HG03442 (cell line): ENCODE data around the gene PORCN.
"Not testable (repeated sequence)": the region's sequence is repeated elsewhere in the genome, so short reads cannot be mapped to it uniquely, and the experiment has no call there.

Source experiments
- ATAC-seq: cut with Tn5 transposase; IDR thresholded peaks from one replicate; pipeline ENCODE4 v1.9.1; 2021; ENCODE audit warnings: mild to moderate bottlenecking, moderate library complexity; ENCODE audit not compliant: unreplicated experiment

Gene PORCN

GRCh38 chrX:48538641-48539344 lies 30.0 kb downstream of the PORCN start:
- ATAC-seq: no peak

- peak; percentile 75 for ATAC-seq
Observed at GRCh38 chrX:48539345-48540027, 30.7 kb downstream of the PORCN start, which contains the start of gene TBC1D25. Gene TBC1D25, plus strand, starts transcription at chrX:48539714. Its CDS starts 84 bp downstream, at chrX:48539798.

DNA sequence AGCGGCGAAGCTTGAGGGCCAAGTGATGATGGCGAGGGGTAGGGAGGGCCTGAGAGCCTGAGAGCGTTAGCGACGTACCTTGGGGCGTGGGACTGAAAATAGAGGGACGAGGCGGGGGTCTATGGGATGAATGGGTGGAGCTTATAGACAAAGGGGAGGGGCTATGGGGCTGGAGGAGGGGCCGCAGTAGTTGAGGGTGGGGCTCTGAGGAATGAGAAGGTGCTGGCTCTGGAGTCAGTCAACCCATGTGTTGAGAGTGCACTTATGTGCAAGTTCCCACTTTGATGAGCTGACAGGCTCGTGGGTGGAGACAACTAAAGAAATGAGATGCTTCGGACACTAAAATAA lies 31.2 kb downstream of the PORCN start:
- peak; percentile 34 for ATAC-seq

DNA sequence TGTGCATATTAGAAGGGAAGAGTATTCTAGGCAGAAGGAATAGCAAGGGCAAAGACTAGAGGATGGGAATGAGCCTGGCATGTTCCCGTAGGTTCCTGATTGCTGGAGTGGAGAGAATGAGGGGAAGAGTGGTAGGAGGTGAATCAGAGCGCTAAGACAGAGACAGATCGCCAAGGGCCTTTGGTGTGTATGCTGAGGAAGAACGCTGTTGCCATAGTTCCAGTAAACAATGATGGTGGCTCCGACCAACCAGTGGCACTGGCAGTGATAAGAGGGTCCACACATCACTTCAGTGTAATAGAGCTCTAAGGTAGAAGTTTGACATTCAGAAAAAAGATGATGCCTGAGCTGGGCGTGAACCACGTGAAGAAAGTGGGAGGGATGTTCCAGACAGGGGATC lies 31.7 kb downstream of the PORCN start:
- ATAC-seq: no peak

GRCh38 chrX:48541140-48541814 lies 32.5 kb downstream of the PORCN start:
- ATAC-seq: no peak

DNA sequence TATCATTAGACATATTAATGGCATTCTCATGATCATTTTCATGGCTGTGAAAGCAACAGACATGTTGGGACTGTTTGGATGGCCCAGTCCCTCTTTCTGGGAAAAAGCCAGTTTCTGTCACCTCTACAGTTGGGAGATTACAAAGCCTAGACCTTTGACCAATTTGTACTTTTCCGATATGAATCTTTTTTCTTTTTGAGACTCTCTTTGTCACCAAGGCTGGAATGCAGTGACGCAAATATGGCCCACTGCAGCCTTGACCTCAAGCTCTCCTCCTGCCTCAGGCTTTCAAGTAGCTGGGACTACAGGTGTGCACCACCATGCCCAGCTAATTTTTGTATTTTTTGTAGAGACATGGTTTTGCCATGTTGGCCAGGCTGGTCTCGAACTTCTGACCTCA lies 40.1 kb downstream of the PORCN start:
- ATAC-seq: no peak

DNA sequence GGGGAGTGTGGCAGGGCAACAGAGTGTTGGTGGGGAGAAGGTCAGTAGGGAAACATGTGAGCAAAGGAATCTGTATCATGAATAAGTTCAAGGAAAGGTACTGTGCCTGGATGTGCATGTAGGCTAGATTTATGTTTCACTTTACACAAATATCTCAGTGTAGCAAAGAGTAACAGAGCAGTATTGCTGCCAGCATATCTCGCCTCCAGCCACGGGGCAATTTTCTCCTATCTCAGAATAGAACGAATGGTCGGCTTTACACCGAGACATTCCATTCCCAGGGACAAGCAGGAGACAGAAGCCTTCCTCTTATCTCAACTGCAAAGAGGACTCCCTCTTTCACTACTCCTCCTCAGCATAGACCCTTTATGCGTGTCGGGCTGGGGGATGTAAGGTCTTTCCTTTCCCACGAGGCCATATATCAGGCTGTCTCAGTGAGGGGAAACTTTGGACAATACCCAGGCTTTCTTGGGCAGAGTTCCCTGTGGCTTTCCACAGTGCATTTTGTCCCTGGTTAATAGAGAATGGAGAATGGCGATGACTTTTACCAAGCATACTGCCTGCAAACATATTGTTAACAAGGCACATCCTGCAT lies 47.0 kb downstream of the PORCN start:
- not testable (repeated sequence) for ATAC-seq

DNA sequence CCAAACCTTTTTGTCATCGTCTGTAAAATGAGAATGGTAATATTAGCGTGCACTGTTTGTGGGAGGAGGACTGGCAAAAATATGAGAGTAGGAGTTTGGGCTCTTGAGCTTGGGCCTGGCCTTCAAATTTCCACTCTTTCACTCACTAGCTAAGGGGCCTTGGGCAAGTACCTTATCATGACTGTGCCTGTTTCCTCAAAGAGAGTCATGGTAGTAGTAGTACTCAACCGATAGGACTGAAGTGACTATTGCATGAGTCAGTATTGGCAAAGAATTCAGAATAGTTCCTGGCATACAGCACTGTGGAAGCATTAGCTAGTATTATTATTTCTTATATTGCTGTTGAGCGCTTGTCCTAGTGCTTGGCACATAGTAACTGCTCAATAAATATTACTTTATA lies 49.5 kb downstream of the PORCN start:
- no peak for ATAC-seq

DNA sequence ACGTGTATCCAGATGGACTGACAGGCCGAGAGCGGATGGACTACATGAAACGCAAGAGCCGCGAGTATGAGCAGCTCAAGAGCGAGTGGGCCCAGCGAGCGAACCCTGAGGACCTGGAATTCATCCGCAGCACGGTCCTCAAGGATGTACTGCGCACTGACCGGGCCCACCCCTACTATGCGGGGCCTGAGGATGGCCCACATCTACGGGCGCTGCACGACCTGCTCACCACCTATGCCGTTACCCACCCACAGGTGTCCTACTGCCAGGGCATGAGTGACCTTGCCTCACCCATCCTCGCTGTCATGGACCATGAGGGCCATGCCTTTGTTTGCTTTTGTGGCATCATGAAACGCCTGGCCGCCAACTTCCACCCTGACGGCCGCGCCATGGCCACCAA lies 50.8 kb downstream of the PORCN start:
- ATAC-seq: no peak

- no peak for ATAC-seq
Observed at GRCh38 chrX:48560056-48560455, 51.3 kb downstream of the PORCN start.

DNA sequence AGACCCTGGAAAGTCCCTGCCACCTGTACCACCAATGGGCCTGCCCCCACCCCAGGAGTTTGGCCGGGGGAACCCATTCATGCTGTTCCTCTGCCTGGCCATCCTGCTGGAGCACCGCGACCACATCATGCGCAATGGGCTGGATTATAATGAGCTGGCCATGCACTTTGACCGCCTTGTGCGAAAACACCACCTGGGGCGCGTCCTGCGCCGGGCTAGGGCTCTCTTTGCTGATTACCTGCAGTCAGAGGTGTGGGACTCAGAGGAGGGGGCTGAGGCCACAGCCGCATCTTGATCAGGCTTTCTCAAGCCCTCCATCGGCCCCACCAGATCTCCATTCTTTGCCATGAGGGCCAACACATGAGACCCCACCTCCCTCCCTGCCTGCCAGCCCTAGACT lies 51.9 kb downstream of the PORCN start:
- no peak for ATAC-seq

DNA sequence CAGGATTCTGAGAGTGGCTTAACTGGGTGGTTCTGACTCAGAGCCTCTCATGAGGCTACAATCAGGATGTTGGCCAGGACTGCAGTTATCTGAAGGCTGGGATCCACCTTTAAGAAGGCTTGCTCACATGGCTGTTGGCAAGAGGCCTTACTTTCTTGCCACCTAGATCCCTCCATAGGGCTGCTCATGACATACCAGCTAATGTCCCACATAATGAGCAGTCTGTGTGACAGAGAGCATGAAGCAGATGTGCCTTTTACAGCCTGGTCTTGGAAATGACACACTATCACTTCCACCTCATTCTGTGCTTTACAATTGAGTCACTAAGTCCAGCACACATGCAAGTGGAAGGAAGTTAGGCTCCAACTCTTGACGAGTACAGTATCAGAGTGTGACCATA lies 61.2 kb downstream of the PORCN start:
- ATAC-seq: peak; percentile 49
